Coronary artery (tissue), 2 donors: Measurements from ENCODE around the gene OR5C1.

Experiments used
- DNase-seq: peaks from one replicate; pipeline ENCODE4 v3.0.0-alpha.2; 2017; ENCODE audit warnings: low spot score
- H3K27ac ChIP-seq, 2 donors: fragments of 200-600 bp; sonication (generic); one replicate each; pipeline ENCODE4 v1.5.1; 2016 to 2019
- H3K4me3 ChIP-seq: fragments of 200-600 bp; sonication (generic); 2 replicates; pipeline ENCODE4 v1.5.1; 2016; ENCODE audit warnings: mild to moderate bottlenecking, moderate library complexity
- TF ChIP-seq, protein P1 (sequence below): fragments of 200-600 bp; sonication (generic); IDR thresholded peaks from one replicate; pipeline ENCODE4 v1.5.1; 2019; ENCODE audit warnings: antibody characterized with exemption

Gene OR5C1

DNA sequence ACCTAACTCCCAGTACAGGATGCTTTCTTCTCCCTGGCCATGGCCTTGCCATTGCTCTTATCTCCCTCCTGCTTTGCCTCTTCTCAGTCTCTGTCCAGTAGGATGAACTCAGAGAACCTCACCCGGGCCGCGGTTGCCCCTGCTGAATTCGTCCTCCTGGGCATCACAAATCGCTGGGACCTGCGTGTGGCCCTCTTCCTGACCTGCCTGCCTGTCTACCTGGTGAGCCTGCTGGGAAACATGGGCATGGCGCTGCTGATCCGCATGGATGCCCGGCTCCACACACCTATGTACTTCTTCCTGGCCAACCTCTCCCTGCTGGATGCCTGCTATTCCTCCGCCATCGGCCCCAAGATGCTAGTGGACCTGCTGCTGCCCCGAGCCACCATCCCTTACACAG is at the start of gene OR5C1:
OR5C1 (plus strand) TSS at position 103 of the 400 bp plus-strand sequence; CDS start at position 103, 0 bp downstream.
- H3K27ac ChIP-seq, result no peak within 1 kb of the TSS
- no peak for DNase-seq

DNA sequence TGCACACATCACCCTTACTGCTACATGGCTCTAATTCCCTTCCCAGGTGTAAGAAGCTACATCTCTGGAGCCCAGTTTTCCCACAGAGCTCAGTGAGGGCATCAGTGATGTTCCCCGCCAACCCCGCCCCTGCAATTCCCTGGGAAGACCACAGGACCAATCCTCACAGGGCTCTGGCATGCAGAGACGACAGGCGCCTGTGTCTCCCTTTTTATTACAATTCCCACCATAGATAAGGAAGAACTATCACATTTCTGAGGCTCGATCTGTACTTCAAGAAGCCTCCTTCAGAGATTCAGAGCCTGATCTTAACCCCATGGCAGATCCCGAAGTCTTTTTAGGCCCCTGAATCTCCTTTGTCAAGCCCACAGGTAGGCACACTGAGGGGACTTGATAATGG is 46.7 kb upstream of the OR5C1 start, which contains the start of gene OR1L6:
OR1L6 (plus strand) TSS at position 301 of the 400 bp plus-strand sequence. CDS start 7,545 bp downstream, outside the sequence.
- TF ChIP-seq, protein P1, sequence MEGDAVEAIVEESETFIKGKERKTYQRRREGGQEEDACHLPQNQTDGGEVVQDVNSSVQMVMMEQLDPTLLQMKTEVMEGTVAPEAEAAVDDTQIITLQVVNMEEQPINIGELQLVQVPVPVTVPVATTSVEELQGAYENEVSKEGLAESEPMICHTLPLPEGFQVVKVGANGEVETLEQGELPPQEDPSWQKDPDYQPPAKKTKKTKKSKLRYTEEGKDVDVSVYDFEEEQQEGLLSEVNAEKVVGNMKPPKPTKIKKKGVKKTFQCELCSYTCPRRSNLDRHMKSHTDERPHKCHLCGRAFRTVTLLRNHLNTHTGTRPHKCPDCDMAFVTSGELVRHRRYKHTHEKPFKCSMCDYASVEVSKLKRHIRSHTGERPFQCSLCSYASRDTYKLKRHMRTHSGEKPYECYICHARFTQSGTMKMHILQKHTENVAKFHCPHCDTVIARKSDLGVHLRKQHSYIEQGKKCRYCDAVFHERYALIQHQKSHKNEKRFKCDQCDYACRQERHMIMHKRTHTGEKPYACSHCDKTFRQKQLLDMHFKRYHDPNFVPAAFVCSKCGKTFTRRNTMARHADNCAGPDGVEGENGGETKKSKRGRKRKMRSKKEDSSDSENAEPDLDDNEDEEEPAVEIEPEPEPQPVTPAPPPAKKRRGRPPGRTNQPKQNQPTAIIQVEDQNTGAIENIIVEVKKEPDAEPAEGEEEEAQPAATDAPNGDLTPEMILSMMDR, result no peak
- no peak for DNase-seq
- Histone ChIP-seq H3K27ac (no peak within 1 kb of the TSS), H3K4me3 (no peak within 1 kb of the TSS)

More for the DNA sequence above, at the start of gene OR5C1:
- no peak within 1 kb of the TSS for H3K4me3 ChIP-seq
- TF ChIP-seq, protein P1, result no peak

- no peak for DNase-seq
- Histone ChIP-seq H3K27ac (no peak overlapping the region), H3K4me3 (no peak overlapping the region)
- TF ChIP-seq, protein P1, result no peak
Measured at GRCh38 chr9:122754825-122755224, 33.9 kb upstream of the OR5C1 start.

DNA sequence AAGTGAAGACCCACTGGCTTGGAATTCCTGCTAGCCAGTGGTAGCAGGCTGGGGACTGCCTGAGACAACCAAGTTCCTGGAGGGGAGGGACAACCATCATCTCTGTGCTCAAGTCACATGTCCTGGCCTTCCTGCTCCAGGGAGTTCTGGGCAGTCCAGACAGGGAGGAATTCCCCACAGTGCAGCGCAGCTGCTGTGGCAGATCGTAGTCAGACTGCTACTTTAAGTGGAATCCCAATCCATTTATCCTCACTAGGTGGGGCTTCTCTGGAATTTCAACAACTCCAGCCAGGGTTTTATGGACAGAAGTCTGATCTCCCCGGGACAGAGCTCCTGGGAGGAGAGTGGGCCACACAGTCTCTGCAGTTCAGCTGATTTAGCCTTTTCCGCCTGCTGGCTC is 20.9 kb upstream of the OR5C1 start:
- Histone ChIP-seq H3K27ac (no peak overlapping the region), H3K4me3 (no peak overlapping the region)
- TF ChIP-seq, protein P1, result no peak
- DNase-seq, result no peak

- H3K27ac ChIP-seq, result no peak overlapping the region
- TF ChIP-seq, protein P1, result no peak
- no peak overlapping the region for H3K4me3 ChIP-seq
- DNase-seq, result no peak
Measured at GRCh38 chr9:122777052-122777451, 11.7 kb upstream of the OR5C1 start.

DNA sequence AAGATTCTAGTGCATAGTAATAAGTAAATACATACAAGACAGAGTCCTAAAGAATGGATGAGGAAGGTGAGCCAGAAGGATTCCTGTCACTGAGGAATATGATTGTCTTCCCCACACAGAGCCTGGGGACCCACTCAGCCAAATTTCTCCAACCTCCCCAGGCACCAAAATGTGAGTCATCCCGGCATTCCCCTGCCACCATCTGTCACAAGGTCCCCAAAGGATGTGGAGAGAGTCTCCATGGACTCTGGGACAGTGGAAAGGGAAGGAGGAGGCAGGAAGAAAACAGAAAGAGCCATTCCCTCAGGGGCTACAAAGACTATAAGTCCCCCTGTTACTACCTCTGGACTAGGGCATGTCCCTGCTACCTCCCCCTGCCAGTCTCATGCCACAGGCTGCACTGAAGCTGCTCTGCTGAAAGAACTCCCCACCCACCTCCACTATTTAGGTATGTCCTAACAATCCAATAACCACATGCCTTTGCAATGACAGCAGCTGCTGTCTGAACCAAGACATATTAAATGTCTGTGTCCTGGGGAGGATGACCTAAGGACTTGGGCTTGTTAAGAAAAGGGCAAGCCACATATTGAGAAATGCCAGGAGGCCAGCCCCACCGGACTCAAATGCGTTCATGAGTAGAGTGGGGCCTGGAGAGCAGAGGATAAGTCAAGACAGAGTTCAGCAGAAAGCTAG is 10.7 kb upstream of the OR5C1 start:
- TF ChIP-seq, protein P1, result no peak
- Histone ChIP-seq H3K4me3 (no peak overlapping the region), H3K27ac (no peak overlapping the region)
- no peak for DNase-seq

DNA sequence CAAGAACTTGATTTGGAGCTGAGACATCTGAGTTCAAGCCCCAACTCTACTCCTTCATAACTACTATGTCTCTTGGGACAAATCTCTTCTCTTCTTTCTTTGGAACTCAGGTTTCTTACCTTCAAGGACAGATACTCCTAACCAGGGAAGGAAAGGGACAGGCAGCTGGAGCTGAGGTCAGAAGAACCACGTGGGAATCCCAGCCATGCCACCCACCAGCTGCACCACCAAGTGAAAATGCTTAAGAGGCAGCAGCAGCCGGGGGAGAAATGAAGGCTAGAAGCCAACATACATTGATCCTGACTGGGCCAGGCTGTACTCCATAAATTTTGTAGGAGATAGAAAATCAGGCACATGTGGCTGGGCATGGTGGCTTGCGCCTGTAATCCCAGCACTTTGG is 9.6 kb upstream of the OR5C1 start:
- TF ChIP-seq, protein P1, result no peak
- no peak for DNase-seq
- H3K4me3 ChIP-seq, result no peak overlapping the region
- H3K27ac ChIP-seq, result no peak overlapping the region
